T-cell (primary cell): Measurements from ENCODE around the gene GALNTL6. TPM values are rescaled to one million over a fixed set of nuclear protein-coding genes. Genes with fewer than 3 reads are reported as not detected.
"Not testable (repeated sequence)": the region's sequence is repeated elsewhere in the genome, so short reads cannot be mapped to it uniquely, and the experiment has no call there.

Experiments used
- ATAC-seq, 4 experiments: fragments of 200-7000 bp in 3 of 4; fragments of 150-1000 bp in 1 of 4; cut with Tn5 transposase; replicated peaks in 1 of 4; 1 replicate in 3 of 4; 2 replicates in 1 of 4; pipeline ENCODE4 v1.10.0; 2021; ENCODE audit warnings: moderate library complexity in 3 of 4, mild to moderate bottlenecking in 2 of 4, moderate number of reproducible peaks in 1 of 4
- CTCF ChIA-PET, 2 donors: fragments of 300-600 bp; sonication (Branson Sonifier 250); formaldehyde crosslinking; loops; one replicate each; lab custom pipeline; 2022; ENCODE audit warnings: antibody characterized with exemption in 2 of 2; lab: Charles Lee
- POLR2A ChIA-PET, 2 donors: fragments of 300-600 bp; sonication (Branson Sonifier 250); formaldehyde crosslinking; loops; one replicate each; lab custom pipeline; 2022; ENCODE audit warnings: antibody characterized with exemption in 2 of 2; lab: Charles Lee
- DNase-seq, 35 experiments: peaks; one replicate each; pipeline versions ENCODE4 v3.0.0 to v3.0.0-alpha.2; 2013 to 2023
- H3K27ac ChIP-seq: one replicate; pipeline ENCODE4 v1.5.1; 2013; ENCODE audit warnings: low read length
- H3K27me3 ChIP-seq, 2 experiments: replicated peaks in 1 of 2; 1 replicate in 1 of 2; 2 replicates in 1 of 2; pipeline versions ENCODE4 v1.6.1 to v1.7.0; 2013; ENCODE audit warnings: low read length in 1 of 2, mixed read lengths in 1 of 2; ENCODE audit not compliant: control insufficient read depth in 2 of 2, insufficient read depth in 2 of 2; ENCODE audit errors: extremely low read depth in 1 of 2
- H3K36me3 ChIP-seq, 2 donors: 1 replicate in 1 of 2; 2 replicates in 1 of 2; pipeline versions ENCODE4 v1.6.1 to v1.7.0; 2013; ENCODE audit warnings: low read length in 1 of 2; ENCODE audit not compliant: control insufficient read depth in 2 of 2, insufficient read depth in 1 of 2; ENCODE audit errors: extremely low read depth in 1 of 2
- H3K4me1 ChIP-seq, 2 experiments: 1 replicate in 1 of 2; 2 replicates in 1 of 2; pipeline versions ENCODE4 v1.6.1 to v1.7.0; 2013; ENCODE audit warnings: low read length in 2 of 2, mixed read lengths in 1 of 2; ENCODE audit not compliant: insufficient read depth in 2 of 2, control insufficient read depth in 1 of 2; ENCODE audit errors: extremely low read depth in 1 of 2
- H3K4me3 ChIP-seq, 2 donors: 1 replicate in 1 of 2; 2 replicates in 1 of 2; pipeline versions ENCODE4 v1.5.1 to v1.7.0; 2013; ENCODE audit warnings: mild to moderate bottlenecking in 2 of 2, low read length in 1 of 2, moderate library complexity in 1 of 2; ENCODE audit not compliant: control insufficient read depth in 1 of 2; ENCODE audit errors: extremely low read depth in 1 of 2
- H3K9me3 ChIP-seq: 2 replicates; pipeline ENCODE4 v1.7.0; 2013
- H3K27ac Mint-ChIP-seq, 2 donors: one replicate each; pipeline ENCODE4 v1.8.0; 2020 to 2021; ENCODE audit warnings: mild to moderate bottlenecking in 2 of 2, mixed read lengths in 2 of 2
- H3K27me3 Mint-ChIP-seq, 2 donors: one replicate each; pipeline ENCODE4 v1.8.0; 2021 to 2022; ENCODE audit warnings: mixed read lengths in 2 of 2
- H3K36me3 Mint-ChIP-seq: one replicate; pipeline ENCODE4 v1.8.0; 2021; ENCODE audit warnings: mixed read lengths
- H3K4me1 Mint-ChIP-seq, 3 donors: one replicate each; pipeline ENCODE4 v1.8.0; 2020 to 2022; ENCODE audit warnings: mixed read lengths in 3 of 3, mild to moderate bottlenecking in 1 of 3
- H3K4me3 Mint-ChIP-seq, 3 donors: one replicate each; pipeline ENCODE4 v1.8.0; 2020 to 2022; ENCODE audit warnings: mild to moderate bottlenecking in 3 of 3, mixed read lengths in 3 of 3, moderate library complexity in 3 of 3
- H3K9me3 Mint-ChIP-seq, 3 donors: one replicate each; pipeline ENCODE4 v1.8.0; 2020 to 2022; ENCODE audit warnings: mixed read lengths in 3 of 3
- WGBS: methylation state at CpG from one replicate; pipeline ENCODE4 v1.1.5; 2013; ENCODE audit warnings: missing lambda C conversion rate; ENCODE audit not compliant: insufficient coverage; 5-methylcytosine and 5-hydroxymethylcytosine counted together
- total RNA-seq, 35 experiments: library from RNA in 6 of 35; stranded (reverse) in 6 of 35; fragments of 120-200 nt in 1 of 35; gene quantifications; one replicate each; pipeline versions ENCODE4 v1.2.1 to v1.2.4 and lab custom pipeline; 2013 to 2026

The GALNTL6 gene
- total RNA-seq, 5 donors from 2014 or later (not counting 1 experiment from before 2014, with no cell fraction given): not detected

DNA sequence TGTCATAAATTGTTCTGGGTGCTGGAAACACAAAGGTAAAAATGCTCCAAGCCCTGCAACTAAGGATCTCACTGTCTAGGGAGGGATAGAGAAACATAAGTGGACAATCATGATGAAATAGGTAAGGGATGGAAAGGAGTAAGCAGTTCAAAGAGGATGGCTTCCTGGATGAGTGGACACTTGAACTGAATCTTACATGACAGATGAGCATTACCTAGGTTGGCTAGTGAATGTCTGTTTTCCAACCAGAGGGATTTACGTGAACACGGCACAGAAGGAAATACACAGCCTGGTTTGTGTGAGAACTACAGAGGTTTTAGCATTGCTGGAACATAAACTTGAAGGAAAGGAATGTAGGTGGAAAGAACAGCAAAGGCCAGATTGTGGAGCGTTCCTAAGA, 1205.2 kb downstream of the GALNTL6 start:
- H3K4me1 ChIP-seq: no peaks in the 10 kb centered on the region
- no peaks in the 10 kb centered on the region for H3K36me3 ChIP-seq
- WGBS: 94% methylated on average over 2 of the region's 3 CpGs
- H3K27ac ChIP-seq: no peak overlapping the region
- no peaks in the 10 kb centered on the region for H3K9me3 ChIP-seq
- H3K27me3 ChIP-seq: peaks cover 0 to 2% of the 10 kb centered on the region in 2 experiments
- H3K4me3 Mint-ChIP-seq: no peak overlapping the region
- no peak overlapping the region for H3K27ac Mint-ChIP-seq
- H3K4me1 Mint-ChIP-seq: no peaks in the 10 kb centered on the region
- POLR2A ChIA-PET: no interaction called here
- H3K36me3 Mint-ChIP-seq: no peaks in the 10 kb centered on the region
- ATAC-seq: no peak
- DNase-seq: no peak
- H3K9me3 Mint-ChIP-seq: no peaks in the 10 kb centered on the region
- H3K27me3 Mint-ChIP-seq: no peaks in the 10 kb centered on the region
- H3K4me3 ChIP-seq: no peak overlapping the region
- CTCF ChIA-PET: no interaction called here

DNA sequence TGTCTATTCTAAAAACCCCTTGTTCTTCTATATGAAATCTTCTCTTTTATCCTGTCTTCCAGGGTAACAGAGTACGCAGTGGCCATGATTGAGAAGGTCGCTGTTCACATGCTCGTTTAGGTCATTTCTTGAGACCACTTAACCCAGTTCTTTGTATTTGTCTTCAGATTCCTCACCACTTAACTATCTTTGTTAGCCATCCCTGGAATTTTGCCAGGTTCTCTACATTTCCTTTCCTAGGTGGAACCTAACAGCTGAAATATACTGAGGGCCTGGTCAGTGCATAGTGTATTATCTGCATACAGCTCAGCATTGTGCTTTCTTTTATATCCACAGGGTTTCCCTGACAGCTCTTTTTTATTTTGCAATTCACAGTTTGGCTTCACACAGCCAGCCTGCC, 1206.5 kb downstream of the GALNTL6 start:
- DNase-seq (no peak), ATAC-seq (no peak)
- POLR2A ChIA-PET: no interaction called here
- no peaks in the 10 kb centered on the region for H3K9me3 ChIP-seq
- Mint-ChIP-seq H3K4me1 (no peaks in the 10 kb centered on the region), H3K36me3 (no peaks in the 10 kb centered on the region), H3K27ac (no peak overlapping the region), H3K27me3 (no peaks in the 10 kb centered on the region), H3K4me3 (no peak overlapping the region), H3K9me3 (no peaks in the 10 kb centered on the region)
- no peaks in the 10 kb centered on the region for H3K27me3 ChIP-seq
- no peak overlapping the region for H3K4me3 ChIP-seq
- 92% methylated on average over 2 of the region's 3 CpGs for WGBS
- no peaks in the 10 kb centered on the region for H3K4me1 ChIP-seq
- H3K27ac ChIP-seq: no peak overlapping the region
- CTCF ChIA-PET: interaction anchor here in 1 of 2 donors (0.5 to 1.2 kb wide), 2 partner anchors 94 to 238 kb away, joined by 4 read pairs; no protein-coding TSS in a partner anchor
- H3K36me3 ChIP-seq: no peaks in the 10 kb centered on the region

DNA sequence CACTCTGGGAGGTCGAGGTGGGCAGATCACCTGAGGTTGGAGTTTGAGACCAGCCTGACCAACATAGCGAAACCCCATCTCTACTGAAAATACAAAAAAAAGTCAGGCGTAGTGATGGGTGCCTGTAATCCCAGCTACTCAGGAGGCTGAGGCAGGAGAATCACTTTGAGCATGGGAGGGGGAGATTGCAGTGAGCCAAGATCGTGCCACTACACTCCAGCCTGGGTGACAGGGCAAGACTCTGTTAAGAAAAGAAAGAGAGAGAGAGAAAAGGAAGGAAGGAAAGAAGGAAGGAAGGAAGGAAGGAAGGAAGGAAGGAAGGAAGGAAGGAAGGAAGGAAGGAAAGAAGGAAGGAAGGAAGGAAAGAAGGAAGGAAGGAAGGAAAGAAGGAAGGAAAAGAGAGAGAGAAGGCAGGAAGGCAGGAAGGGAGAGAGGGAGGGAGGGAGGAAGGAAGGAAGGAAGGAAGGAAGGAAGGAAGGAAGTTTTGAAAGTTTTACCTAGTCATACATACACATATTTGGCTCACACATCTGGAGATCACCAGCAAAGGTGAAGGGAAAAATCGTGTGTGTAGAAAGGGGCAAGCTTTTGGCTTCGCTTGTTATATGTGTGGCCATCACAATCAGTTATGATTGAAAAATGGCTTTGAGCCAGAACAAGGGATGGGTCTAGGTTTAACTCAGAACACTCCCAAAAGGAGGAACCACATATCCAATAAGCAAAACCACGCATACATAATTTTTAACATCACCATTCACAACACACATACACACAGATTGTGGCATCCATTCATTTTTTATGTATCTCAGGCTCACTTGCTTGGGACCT, 1208.8 kb downstream of the GALNTL6 start:
- H3K36me3 Mint-ChIP-seq, POLR2A ChIA-PET, H3K4me3 Mint-ChIP-seq, H3K4me3 ChIP-seq, H3K27me3 ChIP-seq, DNase-seq, H3K27me3 Mint-ChIP-seq, H3K9me3 ChIP-seq, H3K4me1 ChIP-seq, H3K27ac Mint-ChIP-seq, H3K4me1 Mint-ChIP-seq, H3K9me3 Mint-ChIP-seq, H3K27ac ChIP-seq, ATAC-seq, H3K36me3 ChIP-seq: not testable (repeated sequence)
- no CpG with 5 or more reads among the region's 7 CpGs for WGBS
- CTCF ChIA-PET: interaction anchor here (0.7 to 3.2 kb wide), 7 partner anchors 8 to 732 kb away, joined by 3 to 26 read pairs (median 11); no protein-coding TSS in a partner anchor

DNA sequence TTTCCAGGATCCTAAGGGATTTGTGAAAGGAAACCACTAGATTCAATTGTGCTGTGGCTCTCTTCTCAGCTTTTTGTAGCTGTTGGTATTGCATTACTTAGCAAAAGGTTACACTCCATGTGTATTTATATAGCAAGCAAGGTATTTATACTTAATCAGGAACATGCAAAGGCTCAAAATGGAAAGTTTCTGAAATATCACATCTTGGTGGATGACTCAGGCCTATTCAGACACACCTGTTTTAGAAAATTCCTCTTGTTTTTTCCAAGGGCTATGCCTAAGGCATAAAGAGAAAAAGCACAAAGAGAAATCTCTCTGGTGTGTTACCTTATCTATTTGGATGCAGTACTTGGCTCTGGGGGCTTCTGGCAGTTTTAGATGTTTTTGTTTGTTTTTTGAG, 1211.0 kb downstream of the GALNTL6 start:
- H3K27ac ChIP-seq: no peak overlapping the region
- ATAC-seq (no peak), DNase-seq (no peak)
- POLR2A ChIA-PET: no interaction called here
- no peak overlapping the region for H3K4me3 Mint-ChIP-seq
- H3K36me3 Mint-ChIP-seq: no peaks in the 10 kb centered on the region
- H3K4me3 ChIP-seq: no peak overlapping the region
- no peaks in the 10 kb centered on the region for H3K9me3 Mint-ChIP-seq
- peaks cover 3 to 6% (median 4%) of the 10 kb centered on the region in 3 donors for H3K4me1 Mint-ChIP-seq
- no peaks in the 10 kb centered on the region for H3K27me3 ChIP-seq
- CTCF ChIA-PET: interaction anchor here (0.6 to 3.2 kb wide), 11 partner anchors 10 to 1262 kb away, joined by 3 to 26 read pairs (median 6); no protein-coding TSS in a partner anchor
- no peaks in the 10 kb centered on the region for H3K27me3 Mint-ChIP-seq
- no peaks in the 10 kb centered on the region for H3K36me3 ChIP-seq
- no peaks in the 10 kb centered on the region for H3K4me1 ChIP-seq
- no peaks in the 10 kb centered on the region for H3K9me3 ChIP-seq
- no peak overlapping the region for H3K27ac Mint-ChIP-seq

DNA sequence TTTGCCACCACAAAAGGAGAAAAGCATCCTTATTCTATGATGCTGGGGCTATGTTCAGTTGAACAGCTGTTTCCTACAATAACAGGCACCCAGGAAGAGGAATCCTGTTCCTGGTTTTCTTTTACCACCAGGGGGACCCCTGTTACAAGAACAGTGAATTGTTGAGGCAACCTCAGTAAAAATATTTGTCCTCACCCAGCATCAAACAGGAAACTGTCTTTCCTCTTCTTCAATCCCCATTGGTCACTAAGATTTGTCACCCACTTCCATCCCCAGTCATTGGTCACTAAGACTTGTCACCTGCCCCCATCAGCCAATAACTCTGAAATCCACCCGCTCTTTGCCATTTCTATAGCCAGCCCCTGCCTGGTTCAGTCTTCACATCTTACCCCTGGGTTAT, 1211.9 kb downstream of the GALNTL6 start:
- H3K9me3 Mint-ChIP-seq: no peaks in the 10 kb centered on the region
- Histone ChIP-seq H3K27me3 (no peaks in the 10 kb centered on the region), H3K36me3 (no peaks in the 10 kb centered on the region), H3K27ac (no peak overlapping the region), H3K4me3 (no peak overlapping the region), H3K9me3 (no peaks in the 10 kb centered on the region), H3K4me1 (no peaks in the 10 kb centered on the region)
- DNase-seq: peak in 12 of 35 experiments; percentile 0 to 57 (median 6)
- no peaks in the 10 kb centered on the region for H3K27me3 Mint-ChIP-seq
- WGBS: 75% methylated on average over 1 of the region's 1 CpG
- no peak overlapping the region for H3K4me3 Mint-ChIP-seq
- H3K27ac Mint-ChIP-seq: no peak overlapping the region
- no peaks in the 10 kb centered on the region for H3K36me3 Mint-ChIP-seq
- peak in 3 of 4 experiments; percentile 40 to 77 (median 40) for ATAC-seq
- CTCF ChIA-PET: interaction anchor here (0.8 to 3.2 kb wide), 4 partner anchors 12 to 276 kb away, joined by 4 to 26 read pairs (median 4); no protein-coding TSS in a partner anchor
- POLR2A ChIA-PET: no interaction called here
- H3K4me1 Mint-ChIP-seq: peaks cover 3 to 6% (median 4%) of the 10 kb centered on the region in 3 donors

DNA sequence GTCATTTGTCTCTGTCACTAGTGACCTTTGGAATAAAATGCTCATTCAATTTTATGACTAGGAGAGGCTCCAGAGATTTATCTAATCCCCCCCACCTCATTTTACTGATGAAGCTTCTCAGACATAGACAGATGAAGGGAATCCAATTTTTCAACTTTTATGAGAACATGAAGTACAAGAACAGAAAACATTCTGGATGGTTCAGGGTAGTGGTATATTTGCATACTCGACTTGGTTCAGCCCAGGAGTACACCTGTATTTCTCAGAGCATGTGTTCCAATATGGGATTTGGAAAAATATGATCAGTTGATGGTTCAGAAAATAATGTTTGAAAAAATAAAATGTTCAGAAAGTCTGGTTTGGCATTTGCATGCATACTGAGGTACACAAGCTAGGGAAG, 1224.0 kb downstream of the GALNTL6 start:
- Histone ChIP-seq H3K4me1 (no peaks in the 10 kb centered on the region), H3K27ac (no peak overlapping the region), H3K9me3 (no peaks in the 10 kb centered on the region), H3K4me3 (no peak overlapping the region), H3K36me3 (no peaks in the 10 kb centered on the region), H3K27me3 (peaks cover 0 to 3% of the 10 kb centered on the region in 2 experiments)
- ChIA-PET CTCF (interaction anchor here in 1 of 2 donors (1.5 kb wide), 1 partner anchor 24 kb away, joined by 6 read pairs; no protein-coding TSS in a partner anchor), POLR2A (interaction anchor here in 1 of 2 donors (0.6 kb wide), 1 partner anchor 27 kb away, joined by 4 read pairs; no protein-coding TSS in a partner anchor)
- no peak for ATAC-seq
- Mint-ChIP-seq H3K27me3 (peaks cover 2 to 11% of the 10 kb centered on the region in 2 donors), H3K4me1 (no peaks in the 10 kb centered on the region), H3K36me3 (no peaks in the 10 kb centered on the region), H3K4me3 (no peak overlapping the region), H3K9me3 (no peaks in the 10 kb centered on the region), H3K27ac (no peak overlapping the region)
- no peak for DNase-seq
- 67% methylated on average over 1 of the region's 1 CpG for WGBS
